Common myeloid progenitor, CD34-positive (primary cell): ENCODE results near the gene HADH.
A peak's percentile ranks its signal among the peaks of the same experiment; 100 is the strongest.

ENCODE experiments used
- CTCF ChIA-PET: fragments of 350-600 bp; sonication (Branson Sonifier 250); formaldehyde crosslinking; loops from one replicate; lab custom pipeline; 2021; ENCODE audit warnings: antibody characterized with exemption; lab: Charles Lee
- POLR2A ChIA-PET: fragments of 350-600 bp; sonication (Branson Sonifier 250); formaldehyde crosslinking; loops from one replicate; lab custom pipeline; 2021; ENCODE audit warnings: antibody characterized with exemption; lab: Charles Lee
- DNase-seq, 3 donors: peaks; one replicate each; pipeline versions ENCODE4 v3.0.0 to v3.0.0-alpha.2; 2013
- H3K27ac ChIP-seq, 2 experiments: 1 replicate in 1 of 2; 2 replicates in 1 of 2; pipeline ENCODE4 v1.7.0; 2013; ENCODE audit warnings: inconsistent platforms in 2 of 2, low read length in 2 of 2, mild to moderate bottlenecking in 2 of 2, low read depth in 1 of 2, moderate library complexity in 1 of 2; ENCODE audit not compliant: severe bottlenecking in 2 of 2, insufficient read depth in 1 of 2, poor library complexity in 1 of 2
- H3K27me3 ChIP-seq, 5 experiments: replicated peaks in 2 of 5; 1 replicate in 3 of 5; 2 replicates in 2 of 5; pipeline versions ENCODE4 v1.6.1 to v1.7.0; 2013; ENCODE audit warnings: low read length in 4 of 5, mild to moderate bottlenecking in 2 of 5, moderate library complexity in 2 of 5, inconsistent platforms in 1 of 5; ENCODE audit not compliant: insufficient read depth in 5 of 5, control insufficient read depth in 4 of 5
- H3K36me3 ChIP-seq, 4 experiments: 1 replicate in 2 of 4; 2 replicates in 2 of 4; pipeline versions ENCODE4 v1.6.1 to v1.7.0; 2013; ENCODE audit warnings: low read length in 3 of 4, control low read depth in 1 of 4, mild to moderate bottlenecking in 1 of 4; ENCODE audit not compliant: control insufficient read depth in 4 of 4, insufficient read depth in 4 of 4
- H3K4me1 ChIP-seq, 4 experiments: 1 replicate in 3 of 4; 2 replicates in 1 of 4; pipeline versions ENCODE4 v1.6.1 to v1.7.1; 2013; ENCODE audit warnings: low read length in 3 of 4, mild to moderate bottlenecking in 3 of 4, control low read depth in 1 of 4, inconsistent platforms in 1 of 4, moderate library complexity in 1 of 4; ENCODE audit not compliant: control insufficient read depth in 4 of 4, insufficient read depth in 4 of 4; ENCODE audit errors: control extremely low read depth in 1 of 4
- H3K4me3 ChIP-seq, 7 experiments: 1 replicate in 4 of 7; 2 replicates in 3 of 7; pipeline versions ENCODE4 v1.5.1 to v1.7.0; 2013; ENCODE audit warnings: mild to moderate bottlenecking in 7 of 7, low read length in 6 of 7, moderate library complexity in 6 of 7, inconsistent platforms in 2 of 7, low read depth in 2 of 7, control low read depth in 1 of 7; ENCODE audit not compliant: insufficient read depth in 4 of 7, control insufficient read depth in 1 of 7; ENCODE audit errors: extremely low read depth in 1 of 7
- H3K9me3 ChIP-seq, 5 experiments: 1 replicate in 4 of 5; 2 replicates in 1 of 5; pipeline versions ENCODE4 v1.6.1 to v1.7.1; 2013; ENCODE audit warnings: low read length in 4 of 5, mild to moderate bottlenecking in 2 of 5, inconsistent platforms in 1 of 5, low read depth in 1 of 5, moderate library complexity in 1 of 5; ENCODE audit not compliant: control insufficient read depth in 4 of 5, insufficient read depth in 2 of 5; ENCODE audit errors: control extremely low read depth in 1 of 5
- WGBS: methylation state at CpG from one replicate; pipeline ENCODE4 v1.1.5; 2013; ENCODE audit not compliant: insufficient coverage; 5-methylcytosine and 5-hydroxymethylcytosine counted together

Gene HADH

GRCh38 chr4:108029016-108029720 lies 39.5 kb downstream of the HADH start:
- Histone ChIP-seq H3K27me3 (no peaks in the 10 kb centered on the region), H3K4me1 (peaks cover 0 to 5% (median 2%) of the 10 kb centered on the region in 4 experiments), H3K36me3 (peaks cover 0 to 72% (median 43%) of the 10 kb centered on the region in 4 experiments), H3K4me3 (no peak overlapping the region), H3K27ac (no peak overlapping the region), H3K9me3 (no peaks in the 10 kb centered on the region)
- DNase-seq = no peak
- CTCF ChIA-PET = interaction anchor here (3.2 kb wide), 1 partner anchor 9 kb away, joined by 22 read pairs; no protein-coding TSS in a partner anchor
- 93% methylated on average over 8 of the region's 9 CpGs for WGBS
- POLR2A ChIA-PET = no interaction called here

GRCh38 chr4:108029731-108030130 lies 40.0 kb downstream of the HADH start:
- WGBS = 90% methylated on average over 5 of the region's 5 CpGs
- no peak overlapping the region for H3K4me3 ChIP-seq
- no peaks in the 10 kb centered on the region for H3K9me3 ChIP-seq
- H3K4me1 ChIP-seq = peaks cover 0 to 7% (median 4%) of the 10 kb centered on the region in 4 experiments
- no peak overlapping the region for H3K27ac ChIP-seq
- CTCF ChIA-PET = interaction anchor here (0.8 to 3.3 kb wide), 4 partner anchors 10 to 543 kb away, joined by 3 to 22 read pairs (median 10); no protein-coding TSS in a partner anchor
- no peaks in the 10 kb centered on the region for H3K27me3 ChIP-seq
- POLR2A ChIA-PET = no interaction called here
- DNase-seq = no peak
- peaks cover 0 to 73% (median 47%) of the 10 kb centered on the region in 4 experiments for H3K36me3 ChIP-seq

- Histone ChIP-seq H3K27ac (no peak overlapping the region), H3K4me3 (no peak overlapping the region), H3K9me3 (no peaks in the 10 kb centered on the region), H3K4me1 (peaks cover 0 to 11% (median 7%) of the 10 kb centered on the region in 4 experiments), H3K27me3 (no peaks in the 10 kb centered on the region), H3K36me3 (peaks cover 0 to 73% (median 48%) of the 10 kb centered on the region in 4 experiments)
- POLR2A ChIA-PET = no interaction called here
- 100% methylated on average over 1 of the region's 2 CpGs for WGBS
- peak; percentile 39 to 71 (median 68) for DNase-seq
- CTCF ChIA-PET = interaction anchor here (0.8 to 3.3 kb wide), 4 partner anchors 11 to 542 kb away, joined by 3 to 22 read pairs (median 10); no protein-coding TSS in a partner anchor
Measured at GRCh38 chr4:108030332-108030731, 40.6 kb downstream of the HADH start.

GRCh38 chr4:108031427-108032083 lies 41.9 kb downstream of the HADH start:
- CTCF ChIA-PET = interaction anchor here (3.2 to 3.3 kb wide), 2 partner anchors 12 to 29 kb away, joined by 12 to 22 read pairs; no protein-coding TSS in a partner anchor
- H3K4me1 ChIP-seq = peaks cover 0 to 22% (median 15%) of the 10 kb centered on the region in 4 experiments
- WGBS = 100% methylated on average over 1 of the region's 4 CpGs
- no peak overlapping the region for H3K4me3 ChIP-seq
- H3K9me3 ChIP-seq = no peaks in the 10 kb centered on the region
- H3K27ac ChIP-seq = no peak overlapping the region
- peaks cover 0 to 65% (median 48%) of the 10 kb centered on the region in 4 experiments for H3K36me3 ChIP-seq
- POLR2A ChIA-PET = no interaction called here
- DNase-seq = no peak
- no peaks in the 10 kb centered on the region for H3K27me3 ChIP-seq

GRCh38 chr4:108033348-108033747 lies 43.7 kb downstream of the HADH start:
- DNase-seq = no peak
- CTCF ChIA-PET = no interaction called here
- Histone ChIP-seq H3K36me3 (peaks cover 0 to 49% (median 32%) of the 10 kb centered on the region in 4 experiments), H3K4me3 (no peak overlapping the region), H3K27me3 (no peaks in the 10 kb centered on the region), H3K4me1 (peaks cover 0 to 22% (median 15%) of the 10 kb centered on the region in 4 experiments), H3K9me3 (no peaks in the 10 kb centered on the region), H3K27ac (no peak overlapping the region)
- POLR2A ChIA-PET = no interaction called here

- Histone ChIP-seq H3K9me3 (no peaks in the 10 kb centered on the region), H3K27ac (no peak overlapping the region), H3K4me1 (peaks cover 0 to 22% (median 15%) of the 10 kb centered on the region in 4 experiments), H3K36me3 (peaks cover 0 to 39% (median 24%) of the 10 kb centered on the region in 4 experiments), H3K4me3 (no peak overlapping the region), H3K27me3 (no peaks in the 10 kb centered on the region)
- no peak for DNase-seq
- WGBS = 90% methylated on average over 7 of the region's 7 CpGs
- ChIA-PET POLR2A (no interaction called here), CTCF (interaction anchor here (1.5 kb wide), 1 partner anchor 15 kb away, joined by 5 read pairs; no protein-coding TSS in a partner anchor)
Measured at GRCh38 chr4:108034565-108034964, 44.9 kb downstream of the HADH start.
